Pancreas (tissue), 10 donors: Measurements from ENCODE around the gene HHATL. TPM values are rescaled to one million over a fixed set of nuclear protein-coding genes. Genes with fewer than 3 reads are reported as not detected.

Experiments
- ATAC-seq, 4 donors: fragments of 200-7000 bp; cut with Tn5 transposase; one replicate each; pipeline versions ENCODE4 v1.8.0 to v1.9.1; 2020; ENCODE audit warnings: mild to moderate bottlenecking in 4 of 4, moderate library complexity in 4 of 4
- DNase-seq, 6 donors: peaks; one replicate each; pipeline ENCODE4 v3.0.0-alpha.2; 2020
- FAIRE-seq: peaks from 2 replicates; lab custom pipeline; 2012; peaks lifted over from hg19 to GRCh38; lab: Jason Lieb, UNC
- H3K27ac ChIP-seq, 4 donors: fragments of 200-600 bp; sonication (generic); 1 replicate in 3 of 4; 2 replicates in 1 of 4; pipeline versions ENCODE4 v1.5.0 to v1.8.0; 2020
- H3K27me3 ChIP-seq, 4 donors: fragments of 200-600 bp; one replicate each; pipeline ENCODE4 v1.8.0; 2021
- H3K36me3 ChIP-seq, 3 donors: fragments of 200-600 bp; sonication (generic) in 1 of 3; one replicate each; pipeline versions ENCODE4 v1.5.0 to v1.8.0; 2020 to 2021
- H3K4me1 ChIP-seq, 3 donors: fragments of 200-600 bp; one replicate each; pipeline ENCODE4 v1.8.0; 2021
- H3K4me3 ChIP-seq, 4 donors: fragments of 200-600 bp; sonication (generic) in 2 of 4; one replicate each; pipeline versions ENCODE4 v1.5.0 to v1.8.0; 2020 to 2021
- H3K9me3 ChIP-seq, 4 donors: fragments of 200-600 bp; one replicate each; pipeline ENCODE4 v1.8.0; 2021
- WGBS, 2 donors: extraction: QIAGEN DNeasy Blood & Tissue Kit; methylation state at CpG; one replicate each; pipeline ENCODE4 v1.1.7; 2013; 5-methylcytosine and 5-hydroxymethylcytosine counted together
- intact Hi-C, 3 donors: fragments of 100-400 bp; cut with DNase I; formaldehyde crosslinking; loops; one replicate each; pipeline versions ENCODE4 v1.11.1 to v1.14.2; 2022
- polyA plus RNA-seq, 2 donors: library from polyadenylated mRNA; stranded (reverse); fragments of 200-250 nt; gene quantifications; one replicate each; pipeline ENCODE4 v1.2.3, GENCODE V29; 2013
- total RNA-seq, 6 donors: library from RNA; stranded (reverse); fragmentation: NEBNext Ultra II Directional in 4 of 6; extraction: Animal tissue kit (Norgen Biotek cat#: 25700) in 4 of 6; gene quantifications; one replicate each; pipeline versions ENCODE4 v1.2.1 to v1.2.4, GENCODE V29; 2021 to 2023
- TF ChIP-seq, protein P1 (sequence below), 4 donors: fragments of 200-600 bp; sonication (generic) in 3 of 4; IDR thresholded peaks; one replicate each; pipeline versions ENCODE4 v1.5.0 to v1.8.0; 2021; ENCODE audit warnings: antibody characterized with exemption in 4 of 4
- donor health status: healthy with polysubstance abuse.
- donor health status: DM: no; HTN: no; CAD: no; lungs with moderate emphysema.
- donor health status: DM: no; HTN: no; CAD: no.
- donor health status: control.
- donor health status: control.
- donor health status: Bipolar disorder and iron deficiency.
- donor health status: DM: yes; HTN: yes; CAD: no.
- donor health status: DM: no; HTN: no; CAD: no.
- donor health status: DM: no; HTN: no; CAD: no.
- donor health status: DM: yes; HTN: yes; CAD: no.

Gene HHATL
- total and polyA plus RNA-seq, 8 donors, result 0.42 to 17.8 (median 2.4) TPM; not detected in 1

DNA sequence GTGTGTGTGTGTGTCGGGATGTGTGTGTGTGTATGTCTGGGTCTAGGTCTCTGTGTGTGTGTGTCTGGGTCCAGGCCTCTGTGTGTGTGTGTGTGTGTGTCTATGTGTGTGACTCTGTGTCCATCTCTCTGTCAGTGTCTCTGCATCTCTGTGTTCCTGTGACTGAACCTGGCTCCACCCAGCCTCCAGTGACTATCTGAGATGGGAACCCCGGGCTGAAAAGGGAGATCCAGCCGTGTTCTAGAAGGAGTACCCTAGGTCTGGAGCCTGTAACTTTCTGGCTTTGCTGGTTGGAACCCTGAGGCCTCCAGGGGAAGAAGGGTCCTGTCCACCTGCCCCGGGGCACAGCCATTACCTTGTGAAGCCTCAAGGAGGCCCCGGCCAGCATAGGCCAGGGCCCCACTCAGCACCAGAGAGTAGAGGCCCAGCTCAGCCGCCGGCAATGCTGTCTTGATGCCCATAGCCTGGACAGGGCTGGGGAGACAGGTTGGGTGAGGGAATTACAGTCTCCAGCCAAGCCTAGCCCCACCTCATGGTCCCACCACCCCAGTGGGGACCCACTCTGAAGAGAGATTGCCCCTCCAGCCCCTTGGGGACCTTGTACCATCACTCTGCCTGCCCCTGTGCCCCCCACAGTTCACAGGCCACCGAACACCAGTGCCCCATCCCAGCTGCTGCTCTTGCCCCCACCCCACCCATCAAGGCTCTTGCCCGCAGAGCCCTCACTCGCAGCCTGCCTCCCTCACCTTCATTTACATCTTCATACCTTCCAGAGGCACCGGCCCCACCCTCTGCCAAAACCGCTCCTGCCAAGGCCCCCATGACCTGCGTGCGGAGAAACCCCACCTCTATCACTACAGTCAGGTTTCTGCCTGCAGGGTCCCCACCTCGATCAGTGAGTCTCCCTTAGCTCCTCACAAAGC, 2.0 kb downstream of the HHATL start:
- Histone ChIP-seq H3K4me1 (no peaks in the 10 kb centered on the region), H3K27ac (no peak overlapping the region), H3K36me3 (no peaks in the 10 kb centered on the region), H3K27me3 (no peaks in the 10 kb centered on the region), H3K4me3 (no peak overlapping the region), H3K9me3 (no peaks in the 10 kb centered on the region)
- intact Hi-C loops, result no loop called here
- ATAC-seq, result no peak
- TF ChIP-seq, protein P1, sequence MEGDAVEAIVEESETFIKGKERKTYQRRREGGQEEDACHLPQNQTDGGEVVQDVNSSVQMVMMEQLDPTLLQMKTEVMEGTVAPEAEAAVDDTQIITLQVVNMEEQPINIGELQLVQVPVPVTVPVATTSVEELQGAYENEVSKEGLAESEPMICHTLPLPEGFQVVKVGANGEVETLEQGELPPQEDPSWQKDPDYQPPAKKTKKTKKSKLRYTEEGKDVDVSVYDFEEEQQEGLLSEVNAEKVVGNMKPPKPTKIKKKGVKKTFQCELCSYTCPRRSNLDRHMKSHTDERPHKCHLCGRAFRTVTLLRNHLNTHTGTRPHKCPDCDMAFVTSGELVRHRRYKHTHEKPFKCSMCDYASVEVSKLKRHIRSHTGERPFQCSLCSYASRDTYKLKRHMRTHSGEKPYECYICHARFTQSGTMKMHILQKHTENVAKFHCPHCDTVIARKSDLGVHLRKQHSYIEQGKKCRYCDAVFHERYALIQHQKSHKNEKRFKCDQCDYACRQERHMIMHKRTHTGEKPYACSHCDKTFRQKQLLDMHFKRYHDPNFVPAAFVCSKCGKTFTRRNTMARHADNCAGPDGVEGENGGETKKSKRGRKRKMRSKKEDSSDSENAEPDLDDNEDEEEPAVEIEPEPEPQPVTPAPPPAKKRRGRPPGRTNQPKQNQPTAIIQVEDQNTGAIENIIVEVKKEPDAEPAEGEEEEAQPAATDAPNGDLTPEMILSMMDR (IDR thresholded peaks at IDR 0.05), result no peak
- no peak for FAIRE-seq
- peak in 2 of 6 donors; percentile 8 to 47 for DNase-seq
- WGBS, 2 donors, result 70 to 75% methylated on average over 15 of the region's 15 CpGs

DNA sequence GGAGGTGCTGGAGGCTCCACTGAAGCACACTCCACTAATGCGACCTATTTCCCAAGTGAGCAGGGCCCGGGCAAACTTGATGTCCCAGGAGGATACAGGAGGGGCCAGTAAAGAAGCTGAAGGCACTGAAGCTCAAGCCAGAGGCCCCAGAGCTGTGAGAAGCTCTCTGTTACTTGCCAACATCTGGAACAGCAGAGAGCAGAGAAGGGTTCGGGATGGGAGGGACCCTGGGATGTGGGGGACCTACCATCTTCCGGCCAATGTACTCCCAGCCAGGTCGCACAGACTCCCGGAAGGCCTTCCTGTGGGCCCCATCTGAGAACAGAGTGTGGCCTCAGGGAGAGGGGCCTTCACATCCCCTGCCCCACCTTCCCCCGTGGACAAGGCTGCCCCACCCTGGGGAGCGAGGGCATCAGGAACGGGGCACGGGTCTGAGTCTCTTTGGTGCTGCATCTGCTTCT, 3.1 kb downstream of the HHATL start:
- Histone ChIP-seq H3K27ac (no peak overlapping the region), H3K36me3 (no peaks in the 10 kb centered on the region), H3K9me3 (no peaks in the 10 kb centered on the region), H3K4me3 (no peak overlapping the region), H3K4me1 (no peaks in the 10 kb centered on the region), H3K27me3 (no peaks in the 10 kb centered on the region)
- 71 to 84% methylated on average over 10 of the region's 10 CpGs for WGBS, 2 donors
- TF ChIP-seq, protein P1 (IDR thresholded peaks at IDR 0.05), result no peak
- no peak for ATAC-seq
- no peak for FAIRE-seq
- intact Hi-C loops, result no loop called here
- DNase-seq, result peak in 1 of 6 donors; percentile 7

DNA sequence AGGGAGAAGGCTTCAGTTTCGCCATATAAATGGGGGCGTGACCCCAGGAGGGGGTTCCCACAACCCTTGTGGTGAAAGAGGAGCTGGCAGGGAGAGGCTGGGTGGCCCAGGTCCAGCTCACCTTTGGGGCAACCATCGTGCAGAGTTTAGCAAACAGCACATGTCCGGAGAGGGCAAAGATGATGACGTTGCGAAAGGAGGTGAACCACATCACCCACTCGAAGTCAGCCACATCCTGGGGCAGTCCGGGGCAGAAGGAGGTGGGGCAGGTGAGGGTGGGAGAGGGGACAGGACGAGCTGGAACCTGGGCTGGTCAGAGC, 3.7 kb downstream of the HHATL start:
- DNase-seq (peak in 1 of 6 donors; percentile 12), ATAC-seq (no peak), FAIRE-seq (no peak)
- no peak overlapping the region for H3K4me3 ChIP-seq
- 70 to 73% methylated on average over 9 of the region's 9 CpGs for WGBS, 2 donors
- TF ChIP-seq, protein P1 (IDR thresholded peaks at IDR 0.05), result no peak
- no peaks in the 10 kb centered on the region for H3K4me1 ChIP-seq
- H3K27ac ChIP-seq, result no peak overlapping the region
- no peaks in the 10 kb centered on the region for H3K36me3 ChIP-seq
- H3K27me3 ChIP-seq, result no peaks in the 10 kb centered on the region
- intact Hi-C loops, result no loop called here
- no peaks in the 10 kb centered on the region for H3K9me3 ChIP-seq

DNA sequence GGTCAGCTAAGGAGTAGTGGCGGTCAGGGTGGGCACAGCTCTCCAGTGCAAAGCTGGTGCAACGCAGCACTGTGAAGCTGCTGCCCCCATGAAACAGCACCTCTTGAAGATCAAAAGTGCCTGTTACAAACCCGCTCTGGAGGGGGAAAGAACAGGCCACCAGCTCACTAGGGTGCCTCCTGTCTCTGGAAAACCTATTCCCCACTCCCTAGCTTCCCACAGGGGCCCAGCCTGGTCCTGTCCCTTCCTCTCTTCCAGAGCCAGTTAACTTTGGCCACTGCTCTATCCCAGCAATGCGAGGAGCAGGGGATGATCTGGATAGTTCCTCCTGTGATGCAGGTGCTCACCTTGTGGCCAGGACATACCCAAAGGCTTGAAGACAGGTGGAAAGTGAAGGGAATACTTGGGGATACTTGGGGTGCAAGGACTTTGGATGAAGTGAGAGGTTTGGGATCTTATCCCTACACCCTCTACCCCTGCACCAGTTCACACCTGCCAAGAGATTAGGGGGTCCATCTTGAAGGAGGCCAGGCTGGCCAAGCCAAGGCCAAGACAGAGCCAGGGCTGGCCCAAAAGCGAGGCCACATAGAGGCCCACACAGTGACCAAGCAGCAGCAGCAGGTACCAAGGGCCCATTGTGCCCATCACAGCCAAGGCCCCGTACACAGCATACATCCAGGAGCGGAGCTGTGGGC, 4.2 kb downstream of the HHATL start:
- 83 to 87% methylated on average over 7 of the region's 7 CpGs for WGBS, 2 donors
- H3K4me1 ChIP-seq, result no peaks in the 10 kb centered on the region
- intact Hi-C loops, result no loop called here
- no peak for ATAC-seq
- H3K27ac ChIP-seq, result no peak overlapping the region
- TF ChIP-seq, protein P1 (IDR thresholded peaks at IDR 0.05), result no peak
- no peaks in the 10 kb centered on the region for H3K36me3 ChIP-seq
- no peak for FAIRE-seq
- H3K9me3 ChIP-seq, result no peaks in the 10 kb centered on the region
- peak in 1 of 6 donors; percentile 3 for DNase-seq
- no peak overlapping the region for H3K4me3 ChIP-seq
- H3K27me3 ChIP-seq, result no peaks in the 10 kb centered on the region
